ENCODE results near the gene STK39.

GRCh38 chr2:168230389-168230788 lies 17.0 kb downstream of the STK39 start:
- no peak for TF ChIP-seq EZH2 (IDR thresholded peaks at IDR 0.05; ENCODE audit: low read length, missing control alignments)
- TF ChIP-seq CTCF (conservative IDR thresholded peaks at IDR 0.05 in 1 of 2, IDR thresholded peaks at IDR 0.05 in 1 of 2; ENCODE audit: low read depth in 1 of 2, low read length in 2 of 2) = no peak

All from fibroblast of lung (primary cell).